Rectal smooth muscle tissue (tissue), 1 donor: ENCODE measurements around the gene CLRN3.
A peak's percentile ranks its signal among the peaks of the same experiment; 100 is the strongest.

Experiments
- H3K27ac ChIP-seq: one replicate; pipeline ENCODE4 v1.7.0; 2013; ENCODE audit warnings: low read depth, low read length, inconsistent platforms
- H3K27me3 ChIP-seq: one replicate; pipeline ENCODE4 v1.7.0; 2013; ENCODE audit warnings: low read length; ENCODE audit not compliant: control insufficient read depth, insufficient read depth
- H3K36me3 ChIP-seq: one replicate; pipeline ENCODE4 v1.7.0; 2013; ENCODE audit warnings: low read length; ENCODE audit not compliant: control insufficient read depth, insufficient read depth
- H3K4me1 ChIP-seq: one replicate; pipeline ENCODE4 v1.7.0; 2013; ENCODE audit warnings: low read length; ENCODE audit not compliant: control insufficient read depth, insufficient read depth
- H3K4me3 ChIP-seq: one replicate; pipeline ENCODE4 v1.7.0; 2013; ENCODE audit warnings: low read length
- H3K9ac ChIP-seq: one replicate; pipeline ENCODE4 v1.7.0; 2013; ENCODE audit warnings: low read length

CLRN3 gene

GRCh38 chr10:127913368-127913759 is 20.6 kb upstream of the CLRN3 start:
- Histone ChIP-seq H3K36me3 (no peaks in the 10 kb centered on the region), H3K9ac (no peak overlapping the region), H3K4me3 (no peak overlapping the region), H3K4me1 (no peaks in the 10 kb centered on the region), H3K27ac (no peak overlapping the region), H3K27me3 (no peaks in the 10 kb centered on the region)

- no peak overlapping the region for H3K4me3 ChIP-seq
- no peaks in the 10 kb centered on the region for H3K4me1 ChIP-seq
- H3K36me3 ChIP-seq = no peaks in the 10 kb centered on the region
- H3K27ac ChIP-seq = no peak overlapping the region
- H3K9ac ChIP-seq = no peak overlapping the region
- H3K27me3 ChIP-seq = no peaks in the 10 kb centered on the region
These were observed 20.0 kb upstream of the CLRN3 start for GRCh38 chr10:127912607-127913367.

- H3K27me3 ChIP-seq = no peaks in the 10 kb centered on the region
- no peak overlapping the region for H3K9ac ChIP-seq
- H3K4me1 ChIP-seq = no peaks in the 10 kb centered on the region
- no peak overlapping the region for H3K27ac ChIP-seq
- H3K36me3 ChIP-seq = no peaks in the 10 kb centered on the region
- H3K4me3 ChIP-seq = no peak overlapping the region
These were observed 19.1 kb upstream of the CLRN3 start for GRCh38 chr10:127911867-127912257.

- no peak overlapping the region for H3K27ac ChIP-seq
- no peak overlapping the region for H3K4me3 ChIP-seq
- no peaks in the 10 kb centered on the region for H3K4me1 ChIP-seq
- H3K36me3 ChIP-seq = no peaks in the 10 kb centered on the region
- no peaks in the 10 kb centered on the region for H3K27me3 ChIP-seq
- no peak overlapping the region for H3K9ac ChIP-seq
These were observed 18.6 kb upstream of the CLRN3 start for GRCh38 chr10:127911218-127911866.

- Histone ChIP-seq H3K36me3 (no peaks in the 10 kb centered on the region), H3K4me1 (no peaks in the 10 kb centered on the region)
These were observed 17.7 kb upstream of the CLRN3 start for GRCh38 chr10:127910464-127910770.

GRCh38 chr10:127909716-127910463 is 17.1 kb upstream of the CLRN3 start:
- Histone ChIP-seq H3K27me3 (no peaks in the 10 kb centered on the region), H3K27ac (no peak overlapping the region), H3K9ac (no peak overlapping the region), H3K4me3 (no peak overlapping the region), H3K36me3 (no peaks in the 10 kb centered on the region), H3K4me1 (no peaks in the 10 kb centered on the region)

More at GRCh38 chr10:127910464-127910770, 17.7 kb upstream of the CLRN3 start:
- no peaks in the 10 kb centered on the region for H3K27me3 ChIP-seq
- no peak overlapping the region for H3K27ac ChIP-seq
- H3K9ac ChIP-seq = no peak overlapping the region
- H3K4me3 ChIP-seq = no peak overlapping the region

- Histone ChIP-seq H3K4me3 (no peak overlapping the region), H3K36me3 (no peaks in the 10 kb centered on the region), H3K27ac (no peak overlapping the region), H3K27me3 (no peaks in the 10 kb centered on the region), H3K4me1 (no peaks in the 10 kb centered on the region), H3K9ac (no peak overlapping the region)
These were observed 16.2 kb upstream of the CLRN3 start for GRCh38 chr10:127908959-127909267.

GRCh38 chr10:127908106-127908958 is 15.6 kb upstream of the CLRN3 start:
- H3K27me3 ChIP-seq = no peaks in the 10 kb centered on the region
- no peaks in the 10 kb centered on the region for H3K4me1 ChIP-seq
- peak overlapping the region; percentile 67 for H3K4me3 ChIP-seq
- no peak overlapping the region for H3K9ac ChIP-seq
- no peaks in the 10 kb centered on the region for H3K36me3 ChIP-seq
- H3K27ac ChIP-seq = peak overlapping the region; percentile 56

- peak overlapping the region; percentile 67 for H3K4me3 ChIP-seq
- H3K9ac ChIP-seq = no peak overlapping the region
- H3K27ac ChIP-seq = peak overlapping the region; percentile 56
These were observed 14.8 kb upstream of the CLRN3 start for GRCh38 chr10:127907411-127908105.

GRCh38 chr10:127906548-127907377 is 14.0 kb upstream of the CLRN3 start, which contains the start of gene PTPRE:
PTPRE (plus strand) TSS chr10:127907103; CDS start chr10:128040882, 133,779 bp downstream.
- H3K27me3 ChIP-seq = no peaks in the 10 kb centered on the region

More at GRCh38 chr10:127907411-127908105, 14.8 kb upstream of the CLRN3 start:
- H3K4me1 ChIP-seq = no peaks in the 10 kb centered on the region
- no peaks in the 10 kb centered on the region for H3K36me3 ChIP-seq
- H3K27me3 ChIP-seq = no peaks in the 10 kb centered on the region

GRCh38 chr10:127905848-127906261 is 13.1 kb upstream of the CLRN3 start:
- Histone ChIP-seq H3K4me1 (no peaks in the 10 kb centered on the region), H3K9ac (no peak overlapping the region)

More at GRCh38 chr10:127906548-127907377, 14.0 kb upstream of the CLRN3 start, which contains the start of gene PTPRE:
- peak within 1 kb of the TSS; percentile 56 for H3K27ac ChIP-seq
- no peak within 1 kb of the TSS for H3K9ac ChIP-seq
- H3K4me3 ChIP-seq = peak within 1 kb of the TSS; percentile 67
- H3K36me3 ChIP-seq = no peaks in the 10 kb centered on the region
- H3K4me1 ChIP-seq = no peaks in the 10 kb centered on the region

More at GRCh38 chr10:127905848-127906261, 13.1 kb upstream of the CLRN3 start:
- H3K27ac ChIP-seq = no peak overlapping the region
- peak overlapping the region; percentile 24 for H3K4me3 ChIP-seq
- H3K36me3 ChIP-seq = no peaks in the 10 kb centered on the region
- no peaks in the 10 kb centered on the region for H3K27me3 ChIP-seq
